Astrocyte of the spinal cord (primary cell): ENCODE results near the gene ASPN.

Experiments used
- DNase-seq: peaks from one replicate; pipeline ENCODE4 v3.0.0; 2011; ENCODE audit warnings: low read depth, low spot score
- H3K4me3 ChIP-seq: 2 replicates; pipeline ENCODE4 v1.5.1; 2011; ENCODE audit warnings: low read depth, mild to moderate bottlenecking, low read length, moderate library complexity
- CTCF ChIP-seq: IDR thresholded peaks from 2 replicates; pipeline ENCODE4 v1.5.1; 2012; ENCODE audit warnings: low read depth, mild to moderate bottlenecking, low read length, inconsistent platforms
- in situ Hi-C: cut with HindIII; loops from 2 replicates; pipeline ENCODE4 v1.10.0; 2017; ENCODE audit warnings: low sequenced_read_pairs

Gene ASPN

GRCh38 chr9:92440751-92441046 is 41.6 kb downstream of the ASPN start:
- no peak overlapping the region for H3K4me3 ChIP-seq
- DNase-seq, result no peak
- in situ Hi-C loops, result no loop called here
- TF ChIP-seq CTCF, result no peak

GRCh38 chr9:92439921-92440750 is 42.2 kb downstream of the ASPN start:
- in situ Hi-C loops, result no loop called here
- peak; percentile 53 for DNase-seq
- no peak overlapping the region for H3K4me3 ChIP-seq
- TF ChIP-seq CTCF, result no peak

- in situ Hi-C loops, result no loop called here
- H3K4me3 ChIP-seq, result no peak overlapping the region
- no peak for TF ChIP-seq CTCF
- DNase-seq, result peak; percentile 52
Observed at GRCh38 chr9:92438900-92439526, 43.3 kb downstream of the ASPN start.

GRCh38 chr9:92435263-92435662 is 47.0 kb downstream of the ASPN start:
- no peak overlapping the region for H3K4me3 ChIP-seq
- in situ Hi-C loops, result no loop called here
- no peak for DNase-seq
- no peak for TF ChIP-seq CTCF

- in situ Hi-C loops, result no loop called here
- TF ChIP-seq CTCF, result no peak
- DNase-seq, result no peak
- no peak overlapping the region for H3K4me3 ChIP-seq
Observed at GRCh38 chr9:92432972-92433548, 49.2 kb downstream of the ASPN start.

GRCh38 chr9:92432350-92432749 is 50.0 kb downstream of the ASPN start:
- in situ Hi-C loops, result no loop called here
- no peak for TF ChIP-seq CTCF
- no peak for DNase-seq
- H3K4me3 ChIP-seq, result no peak overlapping the region
